H1 (cell line): ENCODE measurements around the gene EBF3. TPM values are rescaled to one million over a fixed set of nuclear protein-coding genes. Genes with fewer than 3 reads are reported as not detected.

ENCODE experiments used
- CHD7 ChIP-seq: fragments of 300-600 bp; sonication (generic); IDR thresholded peaks from 2 replicates; pipeline ENCODE4 v1.7.1; 2012; ENCODE audit warnings: low read length, moderate library complexity, mild to moderate bottlenecking, inconsistent platforms; ENCODE audit not compliant: insufficient replicate concordance
- KDM5A ChIP-seq: fragments of 200-600 bp; IDR thresholded peaks from 2 replicates; pipeline ENCODE4 v1.7.1; 2012; ENCODE audit warnings: mild to moderate bottlenecking, low read length, inconsistent platforms, mixed read lengths
- SUZ12 ChIP-seq: fragments of 200-600 bp; sonication (generic); IDR thresholded peaks from 2 replicates; pipeline ENCODE4 v1.6.1; 2012; ENCODE audit warnings: mild to moderate bottlenecking, inconsistent platforms, low read length, moderate library complexity, mixed read lengths
- TBP ChIP-seq: IDR thresholded peaks from 2 replicates; pipeline ENCODE4 v1.6.1; 2011; ENCODE audit warnings: low read depth, low read length, improper control_type of control experiment
- polyA plus RNA-seq, 7 experiments: library from polyadenylated mRNA; depleted of rRNA in 3 of 7; stranded (reverse) in 5 of 7; unstranded in 2 of 7; fragments of >200 nt in 5 of 7; fragments of 200-250 nt in 2 of 7; gene quantifications; 1 replicate in 5 of 7; 2 replicates in 1 of 7; 4 replicates in 1 of 7; pipeline versions ENCODE4 v1.2.1 to v1.2.3, GENCODE V29; 2011 to 2013; ENCODE audit warnings: missing spikeins in 2 of 7, mixed read lengths in 2 of 7
- total RNA-seq: library from RNA; stranded (reverse); fragmentation: NEBNext Ultra II Directional; extraction: Animal tissue kit (Norgen Biotek cat#: 25700); gene quantifications from 2 replicates; pipeline ENCODE4 v1.2.1, GENCODE V29; 2021

EBF3 gene
- total and polyA plus RNA-seq, 2 of the 8 experiments (the other 6 are each of a cell fraction or from before 2014, with no cell fraction given) = 0.08 to 0.26 TPM

- TF ChIP-seq CHD7 (no peak), KDM5A (no peak), TBP (no peak), SUZ12 (no peak)
Measured at GRCh38 chr10:129916506-129916995, 47.5 kb downstream of the EBF3 start (continued).
